Osteocyte (in vitro differentiated cells): ENCODE results near the gene DENND4B. TPM values are rescaled to one million over a fixed set of nuclear protein-coding genes. Genes with fewer than 3 reads are reported as not detected.

Experiments used
- DNase-seq: peaks from one replicate; pipeline ENCODE4 v3.0.0; 2021; ENCODE audit warnings: mixed read lengths; ENCODE audit not compliant: unreplicated experiment; ENCODE audit errors: extremely low spot score
- H3K27ac Mint-ChIP-seq: one replicate; pipeline ENCODE4 v1.8.0; 2021; ENCODE audit warnings: mild to moderate bottlenecking, mixed read lengths; ENCODE audit not compliant: unreplicated experiment
- H3K27me3 Mint-ChIP-seq: one replicate; pipeline ENCODE4 v1.8.0; 2021; ENCODE audit warnings: mixed read lengths; ENCODE audit not compliant: unreplicated experiment
- H3K36me3 Mint-ChIP-seq: one replicate; pipeline ENCODE4 v1.8.0; 2021; ENCODE audit warnings: mixed read lengths; ENCODE audit not compliant: unreplicated experiment
- H3K4me1 Mint-ChIP-seq: one replicate; pipeline ENCODE4 v1.8.0; 2021; ENCODE audit warnings: mixed read lengths; ENCODE audit not compliant: unreplicated experiment
- H3K4me3 Mint-ChIP-seq: one replicate; pipeline ENCODE4 v1.8.0; 2021; ENCODE audit warnings: mild to moderate bottlenecking, moderate library complexity, mixed read lengths; ENCODE audit not compliant: unreplicated experiment
- H3K9me3 Mint-ChIP-seq: one replicate; pipeline ENCODE4 v1.8.0; 2021; ENCODE audit warnings: mixed read lengths; ENCODE audit not compliant: unreplicated experiment
- total RNA-seq: library from RNA; stranded (reverse); gene quantifications from 2 replicates; pipeline ENCODE4 v1.2.1, GENCODE V29; 2021
- TF ChIP-seq, protein P1 (sequence below): fragments of 200-600 bp; sonication (generic); IDR thresholded peaks from 2 replicates; pipeline ENCODE4 v1.5.0; 2021; ENCODE audit warnings: antibody characterized with exemption, mild to moderate bottlenecking, moderate library complexity

DENND4B gene
- total RNA-seq, 1 donor from 2014 or later, result 53.1 TPM

DNA sequence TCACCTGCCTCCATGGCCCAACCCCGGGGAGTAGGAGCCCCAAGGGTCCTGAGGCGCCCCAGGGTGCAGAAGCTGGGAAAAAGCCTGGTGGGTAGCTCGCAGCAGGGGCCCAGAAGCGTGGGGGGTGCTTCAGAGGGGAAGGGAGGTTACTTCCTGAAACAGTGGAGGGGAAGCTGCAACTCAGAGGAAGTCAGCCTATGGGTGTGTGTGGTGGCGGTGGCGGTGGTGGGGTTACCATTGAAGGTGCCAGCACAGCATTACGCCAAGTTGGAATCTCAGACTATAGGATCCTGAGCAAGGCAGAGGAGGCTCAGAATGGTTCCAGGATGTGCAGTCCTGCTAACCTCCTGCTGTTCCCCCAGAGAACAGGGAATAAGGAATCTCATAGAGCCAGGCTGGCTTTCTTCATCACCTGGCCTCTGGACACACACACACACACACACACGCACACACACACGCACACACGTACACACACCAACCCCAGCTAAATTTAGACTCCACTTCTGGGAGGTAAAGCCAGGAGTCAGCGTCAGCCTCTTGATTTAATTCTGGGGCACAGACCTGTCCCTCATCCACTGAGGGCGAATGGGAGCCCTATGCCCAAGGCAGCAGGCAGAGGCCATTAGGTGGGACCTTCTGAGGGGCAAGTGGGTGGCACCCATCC is 1.3 kb downstream of the DENND4B start:
- H3K36me3 Mint-ChIP-seq, result peaks cover 9% of the 10 kb centered on the region
- H3K4me1 Mint-ChIP-seq, result peaks cover 18% of the 10 kb centered on the region
- H3K27me3 Mint-ChIP-seq, result no peaks in the 10 kb centered on the region
- peak overlapping the region; percentile 63 for H3K27ac Mint-ChIP-seq
- H3K4me3 Mint-ChIP-seq, result peak overlapping the region; percentile 77
- TF ChIP-seq, protein P1, sequence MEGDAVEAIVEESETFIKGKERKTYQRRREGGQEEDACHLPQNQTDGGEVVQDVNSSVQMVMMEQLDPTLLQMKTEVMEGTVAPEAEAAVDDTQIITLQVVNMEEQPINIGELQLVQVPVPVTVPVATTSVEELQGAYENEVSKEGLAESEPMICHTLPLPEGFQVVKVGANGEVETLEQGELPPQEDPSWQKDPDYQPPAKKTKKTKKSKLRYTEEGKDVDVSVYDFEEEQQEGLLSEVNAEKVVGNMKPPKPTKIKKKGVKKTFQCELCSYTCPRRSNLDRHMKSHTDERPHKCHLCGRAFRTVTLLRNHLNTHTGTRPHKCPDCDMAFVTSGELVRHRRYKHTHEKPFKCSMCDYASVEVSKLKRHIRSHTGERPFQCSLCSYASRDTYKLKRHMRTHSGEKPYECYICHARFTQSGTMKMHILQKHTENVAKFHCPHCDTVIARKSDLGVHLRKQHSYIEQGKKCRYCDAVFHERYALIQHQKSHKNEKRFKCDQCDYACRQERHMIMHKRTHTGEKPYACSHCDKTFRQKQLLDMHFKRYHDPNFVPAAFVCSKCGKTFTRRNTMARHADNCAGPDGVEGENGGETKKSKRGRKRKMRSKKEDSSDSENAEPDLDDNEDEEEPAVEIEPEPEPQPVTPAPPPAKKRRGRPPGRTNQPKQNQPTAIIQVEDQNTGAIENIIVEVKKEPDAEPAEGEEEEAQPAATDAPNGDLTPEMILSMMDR, result no peak
- no peak for DNase-seq
- H3K9me3 Mint-ChIP-seq, result no peaks in the 10 kb centered on the region

GRCh38 chr1:153944827-153945117 is 1.7 kb downstream of the DENND4B start:
- Mint-ChIP-seq H3K9me3 (no peaks in the 10 kb centered on the region), H3K27me3 (no peaks in the 10 kb centered on the region), H3K27ac (no peak overlapping the region), H3K36me3 (peaks cover 13% of the 10 kb centered on the region), H3K4me3 (peak overlapping the region; percentile 77), H3K4me1 (peaks cover 18% of the 10 kb centered on the region)
- TF ChIP-seq, protein P1, result no peak
- DNase-seq, result no peak

GRCh38 chr1:153944005-153944826 is 2.3 kb downstream of the DENND4B start:
- Mint-ChIP-seq H3K36me3 (peaks cover 17% of the 10 kb centered on the region), H3K4me1 (peaks cover 18% of the 10 kb centered on the region), H3K4me3 (peak overlapping the region; percentile 28), H3K9me3 (no peaks in the 10 kb centered on the region), H3K27ac (peak overlapping the region; percentile 15), H3K27me3 (no peaks in the 10 kb centered on the region)
- DNase-seq, result no peak
- TF ChIP-seq, protein P1, result no peak

- no peaks in the 10 kb centered on the region for H3K27me3 Mint-ChIP-seq
- no peak for DNase-seq
- no peak overlapping the region for H3K27ac Mint-ChIP-seq
- peaks cover 15% of the 10 kb centered on the region for H3K36me3 Mint-ChIP-seq
- H3K4me1 Mint-ChIP-seq, result peaks cover 18% of the 10 kb centered on the region
- TF ChIP-seq, protein P1, result no peak
- H3K9me3 Mint-ChIP-seq, result no peaks in the 10 kb centered on the region
- H3K4me3 Mint-ChIP-seq, result no peak overlapping the region
Observed at GRCh38 chr1:153942766-153943549, 3.6 kb downstream of the DENND4B start.
